Progenitor cell of endocrine pancreas (in vitro differentiated cells): ENCODE results near the gene METTL3. TPM values are rescaled to one million over a fixed set of nuclear protein-coding genes. Genes with fewer than 3 reads are reported as not detected.
A peak's percentile ranks its signal among the peaks of the same experiment; 100 is the strongest.

Experiments used
- DNase-seq: peaks from one replicate; pipeline ENCODE4 v3.0.0; 2021; ENCODE audit warnings: low spot score; ENCODE audit not compliant: unreplicated experiment
- H3K27ac Mint-ChIP-seq: 2 replicates; pipeline ENCODE4 v1.8.0; 2021; ENCODE audit warnings: mild to moderate bottlenecking, moderate library complexity, mixed read lengths
- H3K27me3 Mint-ChIP-seq: 2 replicates; pipeline ENCODE4 v1.8.0; 2021; ENCODE audit warnings: mixed read lengths
- H3K36me3 Mint-ChIP-seq: 2 replicates; pipeline ENCODE4 v1.8.0; 2022; ENCODE audit warnings: mixed read lengths; ENCODE audit not compliant: insufficient read depth
- H3K4me1 Mint-ChIP-seq: 2 replicates; pipeline ENCODE4 v1.8.0; 2021; ENCODE audit warnings: low read depth, mixed read lengths
- H3K4me3 Mint-ChIP-seq: 2 replicates; pipeline ENCODE4 v1.8.0; 2021; ENCODE audit warnings: low read depth, mild to moderate bottlenecking, moderate library complexity, mixed read lengths
- H3K9me3 Mint-ChIP-seq: 2 replicates; pipeline ENCODE4 v1.8.0; 2021; ENCODE audit warnings: low read depth, mixed read lengths
- CTCF ChIP-seq: fragments of 200-600 bp; sonication (generic); IDR thresholded peaks from one replicate; pipeline ENCODE4 v1.5.0; 2021; ENCODE audit warnings: antibody characterized with exemption, mild to moderate bottlenecking; ENCODE audit not compliant: unreplicated experiment
- total RNA-seq: library from RNA; stranded (reverse); gene quantifications from 2 replicates; pipeline ENCODE4 v1.2.1, GENCODE V29; 2021

METTL3 gene
- total RNA-seq, 1 donor from 2014 or later, result 82.7 TPM

- Mint-ChIP-seq H3K27ac (peak within 1 kb of the TSS; percentile 99), H3K9me3 (no peaks in the 10 kb centered on the region), H3K4me1 (peaks cover 48% of the 10 kb centered on the region), H3K27me3 (no peaks in the 10 kb centered on the region), H3K36me3 (peaks cover 22% of the 10 kb centered on the region), H3K4me3 (peak within 1 kb of the TSS; percentile 83)
- DNase-seq, result peak; percentile 71
- TF ChIP-seq CTCF, result no peak
Observed at GRCh38 chr14:21525962-21526671, 15.0 kb upstream of the METTL3 start, which contains the start of gene SALL2. SALL2 (minus strand) TSS chr14:21526346; CDS start chr14:21526127, 219 bp downstream.

GRCh38 chr14:21525571-21525961, 14.4 kb upstream of the METTL3 start:
- Mint-ChIP-seq H3K27me3 (no peaks in the 10 kb centered on the region), H3K27ac (peak overlapping the region; percentile 75), H3K4me3 (peak overlapping the region; percentile 83), H3K9me3 (no peaks in the 10 kb centered on the region), H3K36me3 (peaks cover 24% of the 10 kb centered on the region), H3K4me1 (peaks cover 51% of the 10 kb centered on the region)
- DNase-seq, result no peak
- no peak for TF ChIP-seq CTCF

GRCh38 chr14:21524575-21525490, 13.7 kb upstream of the METTL3 start:
- Mint-ChIP-seq H3K4me3 (peak overlapping the region; percentile 83), H3K27me3 (no peaks in the 10 kb centered on the region), H3K27ac (peak overlapping the region; percentile 79), H3K36me3 (peaks cover 24% of the 10 kb centered on the region), H3K4me1 (peaks cover 50% of the 10 kb centered on the region), H3K9me3 (no peaks in the 10 kb centered on the region)
- no peak for TF ChIP-seq CTCF
- no peak for DNase-seq

- H3K4me1 Mint-ChIP-seq, result peaks cover 44% of the 10 kb centered on the region
- TF ChIP-seq CTCF, result no peak
- no peaks in the 10 kb centered on the region for H3K9me3 Mint-ChIP-seq
- H3K27me3 Mint-ChIP-seq, result no peaks in the 10 kb centered on the region
- peak overlapping the region; percentile 40 for H3K4me3 Mint-ChIP-seq
- peak overlapping the region; percentile 22 for H3K27ac Mint-ChIP-seq
- DNase-seq, result no peak
- H3K36me3 Mint-ChIP-seq, result peaks cover 24% of the 10 kb centered on the region
Observed at GRCh38 chr14:21523203-21523602, 12.1 kb upstream of the METTL3 start.

GRCh38 chr14:21521501-21521900, 10.4 kb upstream of the METTL3 start:
- Mint-ChIP-seq H3K27me3 (no peaks in the 10 kb centered on the region), H3K4me3 (no peak overlapping the region), H3K27ac (no peak overlapping the region), H3K9me3 (no peaks in the 10 kb centered on the region), H3K36me3 (peaks cover 24% of the 10 kb centered on the region), H3K4me1 (peaks cover 34% of the 10 kb centered on the region)
- DNase-seq, result no peak
- TF ChIP-seq CTCF, result no peak
